SK-N-SH (cell line): ENCODE data around the gene TAF1A. TPM values are rescaled to one million over a fixed set of nuclear protein-coding genes. Genes with fewer than 3 reads are reported as not detected.

Experiments used
- CTCF ChIA-PET: fragments of 300-600, 350-600 bp; formaldehyde crosslinking; extraction: SDS; loops from one replicate; lab custom pipeline; 2021; lab: Yijun Ruan, JAX
- POLR2A ChIA-PET: fragments of 350-600 bp; sonication (Branson Sonifier 250); formaldehyde crosslinking; extraction: SDS; loops from one replicate; lab custom pipeline; 2020; ENCODE audit warnings: antibody characterized with exemption, inconsistent platforms; lab: Yijun Ruan, JAX
- DNase-seq: peaks from one replicate; pipeline ENCODE4 v3.0.0; 2012
- H2AFZ ChIP-seq: fragments of 200-600 bp; sonication (generic); 2 replicates; pipeline ENCODE4 v1.8.1; 2016; ENCODE audit warnings: antibody characterized with exemption, mild to moderate bottlenecking, low read depth
- H3F3A ChIP-seq: fragments of 200-600 bp; sonication (generic); replicated peaks from 2 replicates; pipeline ENCODE3; 2016; ENCODE audit warnings: antibody characterized with exemption, mild to moderate bottlenecking; ENCODE audit not compliant: insufficient read depth
- H3K27ac ChIP-seq, 2 experiments: fragments of 200-500 bp in 1 of 2; fragments of 200-600 bp in 1 of 2; sonication (Bioruptor generic) in 1 of 2; sonication (generic), shearing (Covaris generic) in 1 of 2; 2 replicates each; pipeline versions ENCODE4 v1.5.1 to v1.6.1; 2014 to 2016; ENCODE audit warnings: low read depth in 2 of 2, inconsistent platforms in 1 of 2, low read length in 1 of 2, mild to moderate bottlenecking in 1 of 2, mixed read lengths in 1 of 2
- H3K27me3 ChIP-seq: fragments of 200-600 bp; sonication (generic), shearing (Covaris generic); 2 replicates; pipeline ENCODE4 v1.6.1; 2016; ENCODE audit warnings: mixed run types; ENCODE audit not compliant: insufficient read depth
- H3K36me3 ChIP-seq, 2 experiments: fragments of 200-500 bp in 1 of 2; fragments of 200-600 bp in 1 of 2; sonication (Bioruptor generic) in 1 of 2; sonication (generic) in 1 of 2; replicated peaks in 1 of 2; 2 replicates each; pipeline versions ENCODE3 to v1.5.1; 2014 to 2016; ENCODE audit warnings: low read length in 1 of 2, mild to moderate bottlenecking in 1 of 2; ENCODE audit not compliant: insufficient read depth in 2 of 2, control insufficient read depth in 1 of 2
- H3K4me1 ChIP-seq, 2 experiments: fragments of 200-500 bp in 1 of 2; fragments of 200-600 bp in 1 of 2; sonication (Bioruptor generic) in 1 of 2; sonication (generic), shearing (Covaris generic) in 1 of 2; 2 replicates each; pipeline versions ENCODE4 v1.5.1 to v1.6.1; 2014 to 2016; ENCODE audit warnings: low read depth in 1 of 2, low read length in 1 of 2, mixed run types in 1 of 2; ENCODE audit not compliant: insufficient read depth in 2 of 2, control insufficient read depth in 1 of 2
- H3K4me2 ChIP-seq: fragments of 200-600 bp; sonication (generic), shearing (Covaris generic); 2 replicates; pipeline ENCODE4 v1.6.1; 2017; ENCODE audit warnings: mixed run types
- H3K4me3 ChIP-seq, 2 experiments: fragments of 200-500 bp in 1 of 2; fragments of 200-600 bp in 1 of 2; sonication (Bioruptor generic) in 1 of 2; sonication (generic), shearing (Covaris generic) in 1 of 2; 2 replicates each; pipeline versions ENCODE4 v1.5.1 to v1.8.1; 2014 to 2016; ENCODE audit warnings: low read depth in 2 of 2, inconsistent platforms in 1 of 2, low read length in 1 of 2, mild to moderate bottlenecking in 1 of 2, mixed read lengths in 1 of 2, moderate library complexity in 1 of 2
- H3K79me2 ChIP-seq: fragments of 200-600 bp; sonication (generic); 2 replicates; pipeline ENCODE4 v1.8.1; 2017; ENCODE audit warnings: mild to moderate bottlenecking; ENCODE audit not compliant: insufficient read depth
- H3K9ac ChIP-seq: fragments of 200-600 bp; sonication (generic); 2 replicates; pipeline ENCODE4 v1.6.1; 2017; ENCODE audit warnings: mixed run types
- H3K9me2 ChIP-seq: fragments of 200-600 bp; sonication (generic); 2 replicates; pipeline ENCODE4 v1.6.1; 2017; ENCODE audit warnings: mixed run types
- H3K9me3 ChIP-seq: fragments of 200-600 bp; sonication (generic); 2 replicates; pipeline ENCODE4 v1.6.1; 2017; ENCODE audit warnings: mixed run types, mild to moderate bottlenecking, moderate library complexity
- H4K20me1 ChIP-seq: fragments of 200-600 bp; sonication (generic); 2 replicates; pipeline ENCODE4 v1.6.1; 2017; ENCODE audit warnings: mild to moderate bottlenecking, mixed run types; ENCODE audit not compliant: insufficient read depth
- EP300 ChIP-seq, 2 experiments: IDR thresholded peaks; 2 replicates each; pipeline versions ENCODE4 v1.4.0 to v1.6.1; 2012; ENCODE audit warnings: borderline replicate concordance in 1 of 2, low read depth in 1 of 2, low read length in 1 of 2
- FOSL2 ChIP-seq: IDR thresholded peaks from 2 replicates; pipeline ENCODE4 v1.4.0; 2012; ENCODE audit warnings: low read depth, mild to moderate bottlenecking, moderate library complexity, borderline replicate concordance
- FOXM1 ChIP-seq: IDR thresholded peaks from 2 replicates; pipeline ENCODE4 v1.4.0; 2012; ENCODE audit warnings: low read depth, mild to moderate bottlenecking
- GATA2 ChIP-seq: sonication (generic); formaldehyde crosslinking; IDR thresholded peaks from 2 replicates; pipeline ENCODE4 v1.5.0; 2020; ENCODE audit warnings: mild to moderate bottlenecking, missing genetic modification reagents
- JUND ChIP-seq: IDR thresholded peaks from 2 replicates; pipeline ENCODE4 v1.4.0; 2012
- MXI1 ChIP-seq: IDR thresholded peaks from 2 replicates; pipeline ENCODE4 v1.6.1; 2012; ENCODE audit warnings: mild to moderate bottlenecking, low read depth, low read length, improper control_type of control experiment
- NRF1 ChIP-seq: IDR thresholded peaks from 2 replicates; pipeline ENCODE4 v1.6.1; 2012; ENCODE audit warnings: low read depth, mild to moderate bottlenecking, low read length
- RAD21 ChIP-seq: IDR thresholded peaks from 2 replicates; pipeline ENCODE4 v1.6.1; 2012; ENCODE audit warnings: mild to moderate bottlenecking, low read length
- SMC3 ChIP-seq: IDR thresholded peaks from 2 replicates; pipeline ENCODE4 v1.6.1; 2012; ENCODE audit warnings: low read depth, low read length, improper control_type of control experiment
- TAF1 ChIP-seq: IDR thresholded peaks from 2 replicates; pipeline ENCODE4 v1.6.1; 2012; ENCODE audit warnings: low read depth, mild to moderate bottlenecking, low read length, moderate library complexity, borderline replicate concordance
- TEAD4 ChIP-seq: IDR thresholded peaks from 2 replicates; pipeline ENCODE4 v1.4.0; 2012; ENCODE audit warnings: mild to moderate bottlenecking, borderline replicate concordance; ENCODE audit not compliant: insufficient read depth
- WGBS: methylation state at CpG from one replicate; pipeline ENCODE4 v1.1.6; 2017; ENCODE audit warnings: low lambda C conversion rate; 5-methylcytosine and 5-hydroxymethylcytosine counted together
- polyA plus RNA-seq, 3 experiments: library from polyadenylated mRNA; depleted of rRNA; stranded (reverse); fragments of >200 nt; gene quantifications; 2 replicates each; pipeline ENCODE4 v1.2.3, GENCODE V29; 2012
- TF ChIP-seq, protein P1 (sequence below): IDR thresholded peaks from 2 replicates; pipeline ENCODE4 v1.6.1; 2012; ENCODE audit warnings: mild to moderate bottlenecking, low read depth, low read length, moderate library complexity
- TF ChIP-seq, protein P2 (sequence below): IDR thresholded peaks from 2 replicates; pipeline ENCODE4 v1.4.0; 2012; ENCODE audit warnings: low read depth, borderline replicate concordance
- TF ChIP-seq, protein P3 (sequence below): fragments of 150-350 bp; IDR thresholded peaks from 2 replicates; pipeline ENCODE4 v1.6.1; 2016; ENCODE audit warnings: mild to moderate bottlenecking, low read depth, low read length
- TF ChIP-seq, protein P4 (sequence below): fragments of 200-600 bp; sonication (generic); IDR thresholded peaks from 2 replicates; pipeline ENCODE4 v1.6.1; 2017; ENCODE audit warnings: antibody characterized with exemption, mild to moderate bottlenecking, moderate library complexity

Gene TAF1A
- polyA plus RNA-seq, 1 of the 3 experiments (the other 2 are of a cell fraction): 4.6 TPM

DNA sequence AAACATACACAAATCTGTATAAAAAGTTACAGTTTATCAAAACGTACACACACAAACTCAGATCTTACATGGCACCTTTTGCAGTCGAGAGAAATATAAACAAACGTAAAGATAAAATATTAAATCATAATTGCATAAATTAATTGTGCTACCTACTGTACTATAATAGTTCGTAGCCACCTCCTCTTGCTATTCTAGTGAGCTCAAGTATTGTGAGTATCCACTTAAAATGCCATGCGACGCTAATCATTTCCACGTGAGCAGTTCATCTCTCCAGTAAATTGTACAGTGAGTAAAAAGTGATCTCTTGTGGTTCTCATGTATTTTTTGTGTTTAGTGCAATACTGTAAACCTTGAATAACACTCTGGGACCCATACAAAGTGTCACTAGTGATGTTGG, 34.5 kb upstream of the TAF1A start:
- Histone ChIP-seq H3K27me3 (no peaks in the 10 kb centered on the region), H3K9me3 (no peaks in the 10 kb centered on the region), H3F3A (no peaks in the 10 kb centered on the region), H3K4me1 (peaks cover 4% of the 10 kb centered on the region in 2 experiments; a peak in 2 of 4 replicates), H3K9me2 (no peaks in the 10 kb centered on the region), H3K9ac (no peak overlapping the region), H3K4me2 (no peak overlapping the region), H3K4me3 (no peak overlapping the region), H2AFZ (no peak overlapping the region), H3K27ac (no peak overlapping the region), H3K79me2 (peaks cover 22% of the 10 kb centered on the region), H4K20me1 (no peaks in the 10 kb centered on the region), H3K36me3 (peaks cover 45 to 70% of the 10 kb centered on the region in 2 experiments)
- DNase-seq: no peak
- 92% methylated on average over 7 of the region's 7 CpGs for WGBS
- TF ChIP-seq, protein P1, sequence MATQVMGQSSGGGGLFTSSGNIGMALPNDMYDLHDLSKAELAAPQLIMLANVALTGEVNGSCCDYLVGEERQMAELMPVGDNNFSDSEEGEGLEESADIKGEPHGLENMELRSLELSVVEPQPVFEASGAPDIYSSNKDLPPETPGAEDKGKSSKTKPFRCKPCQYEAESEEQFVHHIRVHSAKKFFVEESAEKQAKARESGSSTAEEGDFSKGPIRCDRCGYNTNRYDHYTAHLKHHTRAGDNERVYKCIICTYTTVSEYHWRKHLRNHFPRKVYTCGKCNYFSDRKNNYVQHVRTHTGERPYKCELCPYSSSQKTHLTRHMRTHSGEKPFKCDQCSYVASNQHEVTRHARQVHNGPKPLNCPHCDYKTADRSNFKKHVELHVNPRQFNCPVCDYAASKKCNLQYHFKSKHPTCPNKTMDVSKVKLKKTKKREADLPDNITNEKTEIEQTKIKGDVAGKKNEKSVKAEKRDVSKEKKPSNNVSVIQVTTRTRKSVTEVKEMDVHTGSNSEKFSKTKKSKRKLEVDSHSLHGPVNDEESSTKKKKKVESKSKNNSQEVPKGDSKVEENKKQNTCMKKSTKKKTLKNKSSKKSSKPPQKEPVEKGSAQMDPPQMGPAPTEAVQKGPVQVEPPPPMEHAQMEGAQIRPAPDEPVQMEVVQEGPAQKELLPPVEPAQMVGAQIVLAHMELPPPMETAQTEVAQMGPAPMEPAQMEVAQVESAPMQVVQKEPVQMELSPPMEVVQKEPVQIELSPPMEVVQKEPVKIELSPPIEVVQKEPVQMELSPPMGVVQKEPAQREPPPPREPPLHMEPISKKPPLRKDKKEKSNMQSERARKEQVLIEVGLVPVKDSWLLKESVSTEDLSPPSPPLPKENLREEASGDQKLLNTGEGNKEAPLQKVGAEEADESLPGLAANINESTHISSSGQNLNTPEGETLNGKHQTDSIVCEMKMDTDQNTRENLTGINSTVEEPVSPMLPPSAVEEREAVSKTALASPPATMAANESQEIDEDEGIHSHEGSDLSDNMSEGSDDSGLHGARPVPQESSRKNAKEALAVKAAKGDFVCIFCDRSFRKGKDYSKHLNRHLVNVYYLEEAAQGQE: no peak
- TF ChIP-seq, protein P2, sequence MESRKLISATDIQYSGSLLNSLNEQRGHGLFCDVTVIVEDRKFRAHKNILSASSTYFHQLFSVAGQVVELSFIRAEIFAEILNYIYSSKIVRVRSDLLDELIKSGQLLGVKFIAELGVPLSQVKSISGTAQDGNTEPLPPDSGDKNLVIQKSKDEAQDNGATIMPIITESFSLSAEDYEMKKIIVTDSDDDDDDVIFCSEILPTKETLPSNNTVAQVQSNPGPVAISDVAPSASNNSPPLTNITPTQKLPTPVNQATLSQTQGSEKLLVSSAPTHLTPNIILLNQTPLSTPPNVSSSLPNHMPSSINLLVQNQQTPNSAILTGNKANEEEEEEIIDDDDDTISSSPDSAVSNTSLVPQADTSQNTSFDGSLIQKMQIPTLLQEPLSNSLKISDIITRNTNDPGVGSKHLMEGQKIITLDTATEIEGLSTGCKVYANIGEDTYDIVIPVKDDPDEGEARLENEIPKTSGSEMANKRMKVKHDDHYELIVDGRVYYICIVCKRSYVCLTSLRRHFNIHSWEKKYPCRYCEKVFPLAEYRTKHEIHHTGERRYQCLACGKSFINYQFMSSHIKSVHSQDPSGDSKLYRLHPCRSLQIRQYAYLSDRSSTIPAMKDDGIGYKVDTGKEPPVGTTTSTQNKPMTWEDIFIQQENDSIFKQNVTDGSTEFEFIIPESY: no peak
- TF ChIP-seq, protein P3, sequence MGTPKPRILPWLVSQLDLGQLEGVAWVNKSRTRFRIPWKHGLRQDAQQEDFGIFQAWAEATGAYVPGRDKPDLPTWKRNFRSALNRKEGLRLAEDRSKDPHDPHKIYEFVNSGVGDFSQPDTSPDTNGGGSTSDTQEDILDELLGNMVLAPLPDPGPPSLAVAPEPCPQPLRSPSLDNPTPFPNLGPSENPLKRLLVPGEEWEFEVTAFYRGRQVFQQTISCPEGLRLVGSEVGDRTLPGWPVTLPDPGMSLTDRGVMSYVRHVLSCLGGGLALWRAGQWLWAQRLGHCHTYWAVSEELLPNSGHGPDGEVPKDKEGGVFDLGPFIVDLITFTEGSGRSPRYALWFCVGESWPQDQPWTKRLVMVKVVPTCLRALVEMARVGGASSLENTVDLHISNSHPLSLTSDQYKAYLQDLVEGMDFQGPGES: no peak
- TF ChIP-seq FOSL2 (no peak), FOXM1 (no peak), RAD21 (no peak), NRF1 (no peak), TAF1 (no peak), MXI1 (no peak), JUND (no peak), TEAD4 (no peak), EP300 (IDR thresholded peaks at IDR 0.05; ENCODE audit: borderline replicate concordance in 1 of 2, low read depth in 1 of 2, low read length in 1 of 2) (no peak), GATA2 (CRISPR knock-in tag) (no peak), SMC3 (no peak)
- TF ChIP-seq, protein P4, sequence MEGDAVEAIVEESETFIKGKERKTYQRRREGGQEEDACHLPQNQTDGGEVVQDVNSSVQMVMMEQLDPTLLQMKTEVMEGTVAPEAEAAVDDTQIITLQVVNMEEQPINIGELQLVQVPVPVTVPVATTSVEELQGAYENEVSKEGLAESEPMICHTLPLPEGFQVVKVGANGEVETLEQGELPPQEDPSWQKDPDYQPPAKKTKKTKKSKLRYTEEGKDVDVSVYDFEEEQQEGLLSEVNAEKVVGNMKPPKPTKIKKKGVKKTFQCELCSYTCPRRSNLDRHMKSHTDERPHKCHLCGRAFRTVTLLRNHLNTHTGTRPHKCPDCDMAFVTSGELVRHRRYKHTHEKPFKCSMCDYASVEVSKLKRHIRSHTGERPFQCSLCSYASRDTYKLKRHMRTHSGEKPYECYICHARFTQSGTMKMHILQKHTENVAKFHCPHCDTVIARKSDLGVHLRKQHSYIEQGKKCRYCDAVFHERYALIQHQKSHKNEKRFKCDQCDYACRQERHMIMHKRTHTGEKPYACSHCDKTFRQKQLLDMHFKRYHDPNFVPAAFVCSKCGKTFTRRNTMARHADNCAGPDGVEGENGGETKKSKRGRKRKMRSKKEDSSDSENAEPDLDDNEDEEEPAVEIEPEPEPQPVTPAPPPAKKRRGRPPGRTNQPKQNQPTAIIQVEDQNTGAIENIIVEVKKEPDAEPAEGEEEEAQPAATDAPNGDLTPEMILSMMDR: no peak
- POLR2A ChIA-PET: no interaction called here
- CTCF ChIA-PET: interaction anchor here (1.5 to 1.6 kb wide), 2 partner anchors 10 to 169 kb away, joined by 4 to 8 read pairs; no protein-coding TSS in a partner anchor
